Pancreas (tissue), 10 donors: ENCODE measurements around the gene MC1R. TPM values are rescaled to one million over a fixed set of nuclear protein-coding genes. Genes with fewer than 3 reads are reported as not detected.
"Not testable (repeated sequence)": the region's sequence is repeated elsewhere in the genome, so short reads cannot be mapped to it uniquely, and the experiment has no call there.

ENCODE experiments used
- ATAC-seq, 4 donors: fragments of 200-7000 bp; cut with Tn5 transposase; one replicate each; pipeline versions ENCODE4 v1.8.0 to v1.9.1; 2020; ENCODE audit warnings: mild to moderate bottlenecking in 4 of 4, moderate library complexity in 4 of 4
- DNase-seq, 6 donors: peaks; one replicate each; pipeline ENCODE4 v3.0.0-alpha.2; 2020
- FAIRE-seq: peaks from 2 replicates; lab custom pipeline; 2012; peaks lifted over from hg19 to GRCh38; lab: Jason Lieb, UNC
- H3K27ac ChIP-seq, 4 donors: fragments of 200-600 bp; sonication (generic); 1 replicate in 3 of 4; 2 replicates in 1 of 4; pipeline versions ENCODE4 v1.5.0 to v1.8.0; 2020
- H3K27me3 ChIP-seq, 4 donors: fragments of 200-600 bp; one replicate each; pipeline ENCODE4 v1.8.0; 2021
- H3K36me3 ChIP-seq, 3 donors: fragments of 200-600 bp; sonication (generic) in 1 of 3; one replicate each; pipeline versions ENCODE4 v1.5.0 to v1.8.0; 2020 to 2021
- H3K4me1 ChIP-seq, 3 donors: fragments of 200-600 bp; one replicate each; pipeline ENCODE4 v1.8.0; 2021
- H3K4me3 ChIP-seq, 4 donors: fragments of 200-600 bp; sonication (generic) in 2 of 4; one replicate each; pipeline versions ENCODE4 v1.5.0 to v1.8.0; 2020 to 2021
- H3K9me3 ChIP-seq, 4 donors: fragments of 200-600 bp; one replicate each; pipeline ENCODE4 v1.8.0; 2021
- WGBS, 2 donors: extraction: QIAGEN DNeasy Blood & Tissue Kit; methylation state at CpG; one replicate each; pipeline ENCODE4 v1.1.7; 2013; 5-methylcytosine and 5-hydroxymethylcytosine counted together
- intact Hi-C, 3 donors: fragments of 100-400 bp; cut with DNase I; formaldehyde crosslinking; loops; one replicate each; pipeline versions ENCODE4 v1.11.1 to v1.14.2; 2022
- polyA plus RNA-seq, 2 donors: library from polyadenylated mRNA; stranded (reverse); fragments of 200-250 nt; gene quantifications; one replicate each; pipeline ENCODE4 v1.2.3, GENCODE V29; 2013
- total RNA-seq, 6 donors: library from RNA; stranded (reverse); fragmentation: NEBNext Ultra II Directional in 4 of 6; extraction: Animal tissue kit (Norgen Biotek cat#: 25700) in 4 of 6; gene quantifications; one replicate each; pipeline versions ENCODE4 v1.2.1 to v1.2.4, GENCODE V29; 2021 to 2023
- TF ChIP-seq, protein P1 (sequence below), 4 donors: fragments of 200-600 bp; sonication (generic) in 3 of 4; IDR thresholded peaks; one replicate each; pipeline versions ENCODE4 v1.5.0 to v1.8.0; 2021; ENCODE audit warnings: antibody characterized with exemption in 4 of 4
- donor health status: healthy with polysubstance abuse.
- donor health status: DM: no; HTN: no; CAD: no; lungs with moderate emphysema.
- donor health status: DM: no; HTN: no; CAD: no.
- donor health status: control.
- donor health status: control.
- donor health status: Bipolar disorder and iron deficiency.
- donor health status: DM: yes; HTN: yes; CAD: no.
- donor health status: DM: no; HTN: no; CAD: no.
- donor health status: DM: no; HTN: no; CAD: no.
- donor health status: DM: yes; HTN: yes; CAD: no.

MC1R gene
- total and polyA plus RNA-seq, 8 donors, result 1.1 to 14.3 (median 2.0) TPM

DNA sequence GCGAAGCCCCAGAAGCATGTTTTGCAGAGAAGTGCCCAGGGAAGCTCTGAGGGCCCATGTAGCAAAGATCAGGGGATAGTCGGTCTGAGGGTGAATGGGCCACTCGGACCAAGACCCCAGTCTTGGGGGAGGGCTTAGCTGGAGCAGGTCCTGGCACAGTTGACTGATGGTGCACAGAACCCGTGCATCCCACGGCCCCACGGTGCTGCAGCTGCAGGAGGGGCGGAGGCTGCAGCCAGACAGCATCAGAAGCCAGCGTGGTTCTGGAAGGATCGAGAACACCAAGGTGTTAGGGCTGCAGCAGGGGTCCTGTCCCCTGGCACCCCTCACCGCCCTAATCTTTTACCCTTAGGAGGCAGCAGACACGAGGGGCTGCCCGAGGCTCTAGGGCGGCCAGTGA is 6.5 kb upstream of the MC1R start:
- 88 to 92% methylated on average over 13 of the region's 13 CpGs for WGBS, 2 donors
- H3K4me1 ChIP-seq, result no peaks in the 10 kb centered on the region
- intact Hi-C loops, result no loop called here
- no peak for FAIRE-seq
- H3K27ac ChIP-seq, result no peak overlapping the region
- ATAC-seq, result no peak
- H3K4me3 ChIP-seq, result no peak overlapping the region
- no peaks in the 10 kb centered on the region for H3K27me3 ChIP-seq
- peak in 1 of 6 donors; percentile 50 for DNase-seq
- H3K9me3 ChIP-seq, result no peaks in the 10 kb centered on the region
- H3K36me3 ChIP-seq, result peaks cover 0 to 11% (median 3%) of the 10 kb centered on the region in 3 donors
- TF ChIP-seq, protein P1, sequence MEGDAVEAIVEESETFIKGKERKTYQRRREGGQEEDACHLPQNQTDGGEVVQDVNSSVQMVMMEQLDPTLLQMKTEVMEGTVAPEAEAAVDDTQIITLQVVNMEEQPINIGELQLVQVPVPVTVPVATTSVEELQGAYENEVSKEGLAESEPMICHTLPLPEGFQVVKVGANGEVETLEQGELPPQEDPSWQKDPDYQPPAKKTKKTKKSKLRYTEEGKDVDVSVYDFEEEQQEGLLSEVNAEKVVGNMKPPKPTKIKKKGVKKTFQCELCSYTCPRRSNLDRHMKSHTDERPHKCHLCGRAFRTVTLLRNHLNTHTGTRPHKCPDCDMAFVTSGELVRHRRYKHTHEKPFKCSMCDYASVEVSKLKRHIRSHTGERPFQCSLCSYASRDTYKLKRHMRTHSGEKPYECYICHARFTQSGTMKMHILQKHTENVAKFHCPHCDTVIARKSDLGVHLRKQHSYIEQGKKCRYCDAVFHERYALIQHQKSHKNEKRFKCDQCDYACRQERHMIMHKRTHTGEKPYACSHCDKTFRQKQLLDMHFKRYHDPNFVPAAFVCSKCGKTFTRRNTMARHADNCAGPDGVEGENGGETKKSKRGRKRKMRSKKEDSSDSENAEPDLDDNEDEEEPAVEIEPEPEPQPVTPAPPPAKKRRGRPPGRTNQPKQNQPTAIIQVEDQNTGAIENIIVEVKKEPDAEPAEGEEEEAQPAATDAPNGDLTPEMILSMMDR (IDR thresholded peaks at IDR 0.05), result no peak

DNA sequence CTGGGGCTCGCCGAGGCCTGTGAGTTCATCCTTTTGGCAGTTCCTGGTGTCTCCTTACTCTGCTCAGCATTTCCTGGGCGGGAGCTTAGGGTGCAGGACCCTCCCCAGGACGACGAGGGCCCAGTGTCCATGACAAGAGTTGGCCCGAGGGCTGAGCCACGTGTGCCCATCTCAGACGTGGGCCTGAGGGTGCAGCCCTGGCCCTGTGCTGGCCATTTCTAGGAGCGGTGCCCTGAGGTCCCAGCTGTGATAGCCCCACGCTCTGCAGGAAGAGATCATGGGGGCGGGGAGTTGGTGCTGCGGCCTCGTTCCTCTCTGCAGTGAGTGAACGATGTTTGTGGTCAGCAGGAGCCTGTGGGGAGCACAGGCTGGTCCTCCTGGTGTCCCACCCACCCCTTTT is 6.0 kb upstream of the MC1R start:
- TF ChIP-seq, protein P1 (IDR thresholded peaks at IDR 0.05), result no peak
- intact Hi-C loops, result no loop called here
- H3K27ac ChIP-seq, result no peak overlapping the region
- H3K9me3 ChIP-seq, result no peaks in the 10 kb centered on the region
- WGBS, 2 donors, result 79 to 83% methylated on average over 14 of the region's 14 CpGs
- H3K36me3 ChIP-seq, result peaks cover 0 to 11% (median 3%) of the 10 kb centered on the region in 3 donors
- peaks cover 0 to 2% (median under 1%) of the 10 kb centered on the region in 3 donors for H3K4me1 ChIP-seq
- DNase-seq, result peak in 1 of 6 donors; percentile 51
- no peak for FAIRE-seq
- ATAC-seq, result no peak
- H3K27me3 ChIP-seq, result no peaks in the 10 kb centered on the region
- H3K4me3 ChIP-seq, result no peak overlapping the region

DNA sequence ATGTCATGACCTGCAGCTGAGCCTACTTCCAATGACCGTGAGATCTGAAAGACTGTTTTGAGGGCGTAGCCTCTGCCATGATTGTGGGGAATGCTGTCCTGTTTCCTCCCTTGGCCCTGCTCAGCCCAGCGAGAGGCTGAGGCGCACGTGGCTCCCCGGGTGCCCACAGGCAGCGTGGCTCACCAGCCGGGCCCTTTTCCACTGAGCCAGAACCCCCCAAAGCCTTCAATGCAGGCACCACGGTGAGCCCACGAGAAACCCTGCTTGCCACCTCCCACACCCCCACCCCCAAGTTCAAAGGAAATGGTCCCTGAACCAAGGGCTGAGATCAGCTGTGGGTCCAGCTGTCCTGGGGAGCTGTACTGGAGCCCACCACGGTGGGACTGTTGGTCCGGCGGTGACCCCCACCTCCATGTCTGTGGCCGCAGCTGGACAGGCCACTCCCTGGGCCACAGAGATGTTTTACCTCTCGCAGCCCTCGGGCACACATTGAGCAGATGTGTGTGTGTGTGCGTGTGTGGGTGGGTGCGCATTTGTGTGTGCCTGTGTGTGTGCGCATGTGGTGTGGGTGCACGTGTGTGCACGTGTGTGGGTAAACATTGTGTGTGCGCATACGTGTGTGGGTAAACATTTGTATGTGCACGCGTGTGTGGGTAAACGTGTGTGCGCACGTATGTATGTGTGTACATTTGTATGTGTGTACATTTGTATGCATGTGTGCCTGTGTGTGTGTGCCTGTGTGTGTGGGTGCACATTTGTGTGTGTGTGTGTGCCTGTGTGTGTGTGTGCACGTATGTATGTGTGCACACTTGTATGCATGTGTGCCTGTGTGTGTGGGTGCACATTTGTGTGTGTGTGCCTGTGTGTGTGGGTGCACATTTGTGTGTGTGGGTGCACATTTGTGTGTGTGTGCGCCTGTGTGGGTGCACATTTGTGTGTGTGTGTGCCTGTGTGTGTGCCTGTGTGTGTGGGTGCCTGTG is 5.0 kb upstream of the MC1R start:
- TF ChIP-seq, protein P1 (IDR thresholded peaks at IDR 0.05), result no peak
- WGBS, 2 donors, result 73 to 82% methylated on average over 30 of the region's 30 CpGs
- Histone ChIP-seq H3K36me3 (peaks cover 0 to 11% (median 3%) of the 10 kb centered on the region in 3 donors), H3K27me3 (no peaks in the 10 kb centered on the region), H3K4me3 (no peak overlapping the region), H3K27ac (no peak overlapping the region), H3K9me3 (no peaks in the 10 kb centered on the region), H3K4me1 (peaks cover 0 to 9% (median 9%) of the 10 kb centered on the region in 3 donors)
- FAIRE-seq (no peak), ATAC-seq (no peak), DNase-seq (peak in 1 of 6 donors; percentile 42)
- intact Hi-C loops, result no loop called here

DNA sequence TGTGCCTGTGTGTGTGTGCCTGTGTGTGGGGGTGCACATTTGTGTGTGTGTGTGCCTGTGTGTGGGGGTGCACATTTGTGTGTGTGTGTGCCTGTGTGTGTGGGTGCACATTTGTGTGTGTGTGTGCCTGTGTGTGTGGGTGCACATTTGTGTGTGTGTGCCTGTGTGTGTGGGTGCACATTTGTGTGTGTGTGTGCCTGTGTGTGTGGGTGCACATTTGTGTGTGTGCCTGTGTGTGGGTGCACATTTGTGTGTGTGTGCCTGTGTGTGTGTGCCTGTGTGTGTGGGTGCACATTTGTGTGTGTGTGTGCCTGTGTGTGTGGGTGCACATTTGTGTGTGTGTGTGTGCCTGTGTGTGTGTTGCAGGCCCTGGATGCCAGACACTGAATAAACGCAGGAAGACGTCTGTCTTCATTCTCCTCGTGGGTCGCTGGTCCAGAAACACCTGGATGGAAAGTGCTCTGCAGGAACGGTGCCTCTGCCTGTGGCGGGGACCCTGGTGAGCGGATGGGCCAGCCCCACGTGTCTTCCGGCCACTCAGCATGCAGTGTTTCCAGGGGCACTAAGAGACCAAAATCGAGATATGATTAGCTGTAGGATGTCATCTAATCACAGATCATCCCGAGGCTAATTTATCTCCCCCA is 3.9 kb upstream of the MC1R start:
- Histone ChIP-seq H3K36me3 (peaks cover 0 to 11% (median 3%) of the 10 kb centered on the region in 3 donors), H3K4me1 (peaks cover 0 to 11% (median 9%) of the 10 kb centered on the region in 3 donors)
- H3K4me3 ChIP-seq, intact Hi-C loops, FAIRE-seq, H3K9me3 ChIP-seq, H3K27ac ChIP-seq, H3K27me3 ChIP-seq, DNase-seq, ATAC-seq: not testable (repeated sequence)
- WGBS, 2 donors, result 47 to 60% methylated on average over 11 of the region's 11 CpGs
